Prostate gland (tissue), 2 donors: ENCODE results near the gene KAZALD1. TPM values are rescaled to one million over a fixed set of nuclear protein-coding genes. Genes with fewer than 3 reads are reported as not detected.

Experiments
- DNase-seq: peaks from one replicate; pipeline ENCODE4 v3.0.0-alpha.2; 2019; ENCODE audit warnings: low spot score
- H3K27ac ChIP-seq, 2 donors: fragments of 200-600 bp; sonication (generic); 2 replicates each; pipeline ENCODE4 v1.5.1; 2017 to 2019
- H3K27me3 ChIP-seq: fragments of 200-600 bp; sonication (generic); replicated peaks from 2 replicates; pipeline ENCODE4 v1.5.1; 2019; ENCODE audit not compliant: insufficient read depth
- H3K36me3 ChIP-seq, 2 donors: fragments of 200-600 bp; sonication (generic); 1 replicate in 1 of 2; 2 replicates in 1 of 2; pipeline versions ENCODE4 v1.5.1 to v1.8.1; 2017 to 2019
- H3K4me1 ChIP-seq: fragments of 200-600 bp; sonication (generic); replicated peaks from 2 replicates; pipeline ENCODE4 v1.5.1; 2019
- H3K4me3 ChIP-seq, 2 donors: fragments of 200-600 bp; sonication (generic); 2 replicates each; pipeline ENCODE4 v1.5.1; 2017 to 2019
- H3K9me3 ChIP-seq: fragments of 200-600 bp; sonication (generic); 2 replicates; pipeline ENCODE4 v1.5.1; 2017
- CTCF ChIP-seq, 4 experiments: fragments of 200-600 bp in 2 of 4; fragments of 450-650 bp in 2 of 4; sonication (generic) in 2 of 4; IDR thresholded peaks; 1 replicate in 3 of 4; 2 replicates in 1 of 4; pipeline ENCODE4 v1.5.1; 2016 to 2019; ENCODE audit warnings: antibody characterized with exemption in 4 of 4, mild to moderate bottlenecking in 2 of 4, moderate library complexity in 2 of 4
- POLR2A ChIP-seq: fragments of 450-650 bp; IDR thresholded peaks from one replicate; pipeline ENCODE4 v1.6.1; 2016; ENCODE audit warnings: antibody characterized with exemption, mild to moderate bottlenecking
- POLR2AphosphoS5 ChIP-seq: sonication (generic); formaldehyde crosslinking; IDR thresholded peaks from one replicate; pipeline ENCODE4 v1.6.1; 2017; ENCODE audit warnings: antibody characterized with exemption
- WGBS: methylation state at CpG from one replicate; pipeline ENCODE4 v1.1.5; 2018; 5-methylcytosine and 5-hydroxymethylcytosine counted together
- intact Hi-C: fragments of 100-400 bp; cut with DNase I; formaldehyde crosslinking; loops from one replicate; pipeline ENCODE4 v1.14.2; 2022
- total RNA-seq, 2 donors: library from RNA; depleted of rRNA; stranded (reverse); fragments of >200 nt; gene quantifications; one replicate each; pipeline ENCODE4 v1.1.0, GENCODE V29; 2016

The KAZALD1 gene
- total RNA-seq, 2 donors from 2014 or later = 9.8 to 24.4 TPM

GRCh38 chr10:101070098-101070497, 8.3 kb downstream of the KAZALD1 start:
- TF ChIP-seq POLR2AphosphoS5 (no peak), CTCF (IDR thresholded peaks at IDR 0.05) (no peak), POLR2A (no peak)
- no peak for DNase-seq
- H3K27ac ChIP-seq = no peak overlapping the region

GRCh38 chr10:101071267-101071884, 9.6 kb downstream of the KAZALD1 start:
- TF ChIP-seq POLR2AphosphoS5 (no peak), CTCF (IDR thresholded peaks at IDR 0.05) (no peak), POLR2A (no peak)
- Histone ChIP-seq H3K27ac (no peak overlapping the region), H3K4me3 (no peak overlapping the region), H3K36me3 (no peaks in the 10 kb centered on the region), H3K27me3 (no peaks in the 10 kb centered on the region), H3K9me3 (no peaks in the 10 kb centered on the region), H3K4me1 (no peaks in the 10 kb centered on the region)
- WGBS = 78% methylated on average over 6 of the region's 6 CpGs
- intact Hi-C loops = no loop called here
- no peak for DNase-seq

More at GRCh38 chr10:101070098-101070497, 8.3 kb downstream of the KAZALD1 start:
- Histone ChIP-seq H3K27me3 (no peaks in the 10 kb centered on the region), H3K9me3 (no peaks in the 10 kb centered on the region), H3K4me3 (no peak overlapping the region), H3K36me3 (no peaks in the 10 kb centered on the region), H3K4me1 (peaks cover 5% of the 10 kb centered on the region)
- 71% methylated on average over 1 of the region's 3 CpGs for WGBS
- intact Hi-C loops = no loop called here

GRCh38 chr10:101071885-101072433, 10.2 kb downstream of the KAZALD1 start:
- H3K27me3 ChIP-seq = no peaks in the 10 kb centered on the region

GRCh38 chr10:101072923-101073322, 11.1 kb downstream of the KAZALD1 start:
- H3K27ac ChIP-seq = no peak overlapping the region
- WGBS = 54% methylated on average over 9 of the region's 9 CpGs
- no peaks in the 10 kb centered on the region for H3K36me3 ChIP-seq
- H3K4me3 ChIP-seq = no peak overlapping the region
- no peak for DNase-seq
- no peaks in the 10 kb centered on the region for H3K4me1 ChIP-seq
- no peaks in the 10 kb centered on the region for H3K9me3 ChIP-seq
- H3K27me3 ChIP-seq = no peaks in the 10 kb centered on the region
- no peak for TF ChIP-seq POLR2AphosphoS5
- no peak for TF ChIP-seq CTCF (IDR thresholded peaks at IDR 0.05)
- TF ChIP-seq POLR2A = no peak
- intact Hi-C loops = no loop called here

More at GRCh38 chr10:101071885-101072433, 10.2 kb downstream of the KAZALD1 start:
- Histone ChIP-seq H3K4me1 (no peaks in the 10 kb centered on the region), H3K9me3 (no peaks in the 10 kb centered on the region), H3K4me3 (no peak overlapping the region), H3K27ac (no peak overlapping the region), H3K36me3 (no peaks in the 10 kb centered on the region)
- whole genome bisulfite sequencing = 75% methylated on average over 7 of the region's 7 CpGs
- TF ChIP-seq CTCF (IDR thresholded peaks at IDR 0.05) (no peak), POLR2A (no peak), POLR2AphosphoS5 (no peak)
- intact Hi-C loops = no loop called here
- DNase-seq = no peak

- H3K27ac ChIP-seq = no peak overlapping the region
- no peak overlapping the region for H3K4me3 ChIP-seq
- H3K27me3 ChIP-seq = no peaks in the 10 kb centered on the region
- TF ChIP-seq POLR2A (no peak), CTCF (IDR thresholded peaks at IDR 0.05) (no peak), POLR2AphosphoS5 (no peak)
- intact Hi-C loops = no loop called here
- DNase-seq = no peak
- no peaks in the 10 kb centered on the region for H3K36me3 ChIP-seq
- no peaks in the 10 kb centered on the region for H3K4me1 ChIP-seq
- WGBS = 5% methylated on average over 13 of the region's 13 CpGs
- no peaks in the 10 kb centered on the region for H3K9me3 ChIP-seq
Observed at GRCh38 chr10:101073631-101074030, 11.8 kb downstream of the KAZALD1 start.
